Mesendoderm (in vitro differentiated cells): ENCODE measurements around the gene SLC46A3. TPM values are rescaled to one million over a fixed set of nuclear protein-coding genes. Genes with fewer than 3 reads are reported as not detected.

Experiments
- DNase-seq: peaks from one replicate; pipeline ENCODE4 v3.0.0; 2013
- H2AK5ac ChIP-seq: 2 replicates; pipeline ENCODE4 v1.6.1; 2013; ENCODE audit warnings: low read length, inconsistent platforms
- H2BK120ac ChIP-seq: 2 replicates; pipeline ENCODE4 v1.6.1; 2013; ENCODE audit warnings: low read depth, mild to moderate bottlenecking, low read length, moderate library complexity, mixed read lengths
- H2BK15ac ChIP-seq: replicated peaks from 2 replicates; pipeline ENCODE4 v1.6.1; 2013; ENCODE audit warnings: low read depth, mild to moderate bottlenecking, moderate library complexity
- H2BK5ac ChIP-seq: 2 replicates; pipeline ENCODE4 v1.6.1; 2013; ENCODE audit warnings: low read length, inconsistent platforms
- H3K18ac ChIP-seq: 2 replicates; pipeline ENCODE4 v1.6.1; 2013; ENCODE audit warnings: mild to moderate bottlenecking, low read length, mixed read lengths
- H3K23ac ChIP-seq: one replicate; pipeline ENCODE4 v1.6.1; 2013; ENCODE audit warnings: low read length
- H3K27ac ChIP-seq: 2 replicates; pipeline ENCODE4 v1.5.1; 2013; ENCODE audit warnings: low read depth, mild to moderate bottlenecking, inconsistent platforms, low read length, moderate library complexity
- H3K27me3 ChIP-seq: 2 replicates; pipeline ENCODE4 v1.6.1; 2013; ENCODE audit warnings: low read length, control low read depth, mild to moderate bottlenecking, inconsistent platforms; ENCODE audit not compliant: insufficient read depth, poor library complexity
- H3K36me3 ChIP-seq: 2 replicates; pipeline ENCODE4 v1.6.1; 2013; ENCODE audit warnings: low read length, inconsistent platforms; ENCODE audit not compliant: control insufficient read depth, insufficient read depth
- H3K4ac ChIP-seq: one replicate; pipeline ENCODE4 v1.6.1; 2013; ENCODE audit warnings: low read depth, mild to moderate bottlenecking, low read length, moderate library complexity
- H3K4me1 ChIP-seq: 2 replicates; pipeline ENCODE4 v1.6.1; 2013; ENCODE audit warnings: low read depth, low read length, inconsistent platforms; ENCODE audit not compliant: control insufficient read depth
- H3K4me2 ChIP-seq: 2 replicates; pipeline ENCODE4 v1.6.1; 2013; ENCODE audit warnings: low read length
- H3K4me3 ChIP-seq: 2 replicates; pipeline ENCODE4 v1.5.1; 2013; ENCODE audit warnings: mild to moderate bottlenecking, low read length
- H3K56ac ChIP-seq: one replicate; pipeline ENCODE4 v1.6.1; 2013; ENCODE audit warnings: low read length
- H3K79me1 ChIP-seq: 2 replicates; pipeline ENCODE4 v1.6.1; 2013; ENCODE audit warnings: low read length, inconsistent platforms
- H3K79me2 ChIP-seq: 2 replicates; pipeline ENCODE4 v1.6.1; 2013; ENCODE audit warnings: mild to moderate bottlenecking, low read length; ENCODE audit not compliant: control insufficient read depth, insufficient read depth
- H3K9ac ChIP-seq: 2 replicates; pipeline ENCODE4 v1.6.1; 2013; ENCODE audit warnings: low read length, inconsistent platforms
- H4K5ac ChIP-seq: one replicate; pipeline ENCODE4 v1.6.1; 2013; ENCODE audit warnings: low read length
- H4K8ac ChIP-seq: one replicate; pipeline ENCODE4 v1.6.1; 2013; ENCODE audit warnings: low read depth, mild to moderate bottlenecking, control low read depth, low read length, moderate library complexity
- WGBS: extraction: QIAGEN DNeasy Blood & Tissue Kit; methylation state at CpG from one replicate; pipeline ENCODE4 v1.1.7; 2013; ENCODE audit warnings: low lambda C conversion rate, missing lambda C conversion rate; ENCODE audit not compliant: insufficient coverage; ENCODE audit errors: extremely low coverage; 5-methylcytosine and 5-hydroxymethylcytosine counted together
- polyA plus RNA-seq, 2 experiments: library from polyadenylated mRNA; stranded (reverse); fragments of 200-250 nt; gene quantifications; one replicate each; pipeline ENCODE4 v1.2.3, GENCODE V29; 2013

Gene SLC46A3
- 1.1 TPM for polyA plus RNA-seq (2013, experiment 1 of 2)
- 0.85 TPM for polyA plus RNA-seq (2013, experiment 2 of 2)

- Histone ChIP-seq H3K4me1 (peaks cover 9% of the 10 kb centered on the region), H2BK120ac (no peak within 1 kb of the TSS), H4K5ac (no peak within 1 kb of the TSS), H3K56ac (peak within 1 kb of the TSS; percentile 85), H2AK5ac (no peak within 1 kb of the TSS), H3K79me1 (no peaks in the 10 kb centered on the region), H3K18ac (peak within 1 kb of the TSS; percentile 55), H3K9ac (peak within 1 kb of the TSS; percentile 78), H2BK5ac (no peak within 1 kb of the TSS), H3K36me3 (no peaks in the 10 kb centered on the region), H3K23ac (no peak within 1 kb of the TSS), H3K79me2 (no peaks in the 10 kb centered on the region), H4K8ac (no peak within 1 kb of the TSS), H3K27me3 (no peaks in the 10 kb centered on the region), H2BK15ac (peak within 1 kb of the TSS; percentile 38), H3K4ac (peak within 1 kb of the TSS; percentile 2), H3K4me3 (peak within 1 kb of the TSS; percentile 64), H3K4me2 (peak within 1 kb of the TSS; percentile 57), H3K27ac (peak within 1 kb of the TSS; percentile 46)
- WGBS, result no CpG with 5 or more reads among the region's 78 CpGs
- peak; percentile 98 for DNase-seq
Measured at GRCh38 chr13:28718543-28719226, at the start of gene SLC46A3. Gene SLC46A3, minus strand, starts transcription at chr13:28718970. Its CDS starts 972 bp downstream, at chr13:28717998.

- no CpG with 5 or more reads among the region's 4 CpGs for WGBS
- Histone ChIP-seq H2AK5ac (no peak overlapping the region), H3K56ac (no peak overlapping the region), H3K27me3 (no peaks in the 10 kb centered on the region), H3K4me1 (no peaks in the 10 kb centered on the region), H4K8ac (no peak overlapping the region), H3K18ac (no peak overlapping the region), H3K36me3 (no peaks in the 10 kb centered on the region), H3K9ac (no peak overlapping the region), H4K5ac (no peak overlapping the region), H2BK5ac (no peak overlapping the region), H3K4me2 (no peak overlapping the region), H3K4me3 (no peak overlapping the region), H3K27ac (no peak overlapping the region), H2BK15ac (no peak overlapping the region), H2BK120ac (no peak overlapping the region), H3K79me2 (no peaks in the 10 kb centered on the region), H3K79me1 (no peaks in the 10 kb centered on the region), H3K23ac (no peak overlapping the region), H3K4ac (no peak overlapping the region)
- no peak for DNase-seq
Measured at GRCh38 chr13:28763887-28764286, 45.1 kb upstream of the SLC46A3 start.

- H3K9ac ChIP-seq, result no peak overlapping the region
- no peak overlapping the region for H2AK5ac ChIP-seq
- H3K4me1 ChIP-seq, result no peaks in the 10 kb centered on the region
- no peak overlapping the region for H3K4me3 ChIP-seq
- no peak overlapping the region for H3K18ac ChIP-seq
- no peak overlapping the region for H4K8ac ChIP-seq
- no peak overlapping the region for H2BK120ac ChIP-seq
- H3K79me1 ChIP-seq, result no peaks in the 10 kb centered on the region
- no peaks in the 10 kb centered on the region for H3K36me3 ChIP-seq
- H2BK15ac ChIP-seq, result no peak overlapping the region
- no peak overlapping the region for H3K23ac ChIP-seq
- no peak overlapping the region for H3K4ac ChIP-seq
- no peak for DNase-seq
- H3K27me3 ChIP-seq, result no peaks in the 10 kb centered on the region
- WGBS, result no CpG with 5 or more reads among the region's 4 CpGs
- no peak overlapping the region for H4K5ac ChIP-seq
- no peak overlapping the region for H3K27ac ChIP-seq
- H3K4me2 ChIP-seq, result no peak overlapping the region
- no peak overlapping the region for H2BK5ac ChIP-seq
- H3K79me2 ChIP-seq, result no peaks in the 10 kb centered on the region
- no peak overlapping the region for H3K56ac ChIP-seq
Measured at GRCh38 chr13:28761586-28761985, 42.8 kb upstream of the SLC46A3 start.

GRCh38 chr13:28755546-28755870 is 36.7 kb upstream of the SLC46A3 start:
- Histone ChIP-seq H2BK5ac (peak overlapping the region; percentile 16), H3K23ac (no peak overlapping the region), H3K4me3 (no peak overlapping the region), H4K5ac (no peak overlapping the region), H3K36me3 (no peaks in the 10 kb centered on the region), H3K4me1 (peaks cover 3% of the 10 kb centered on the region), H3K79me1 (no peaks in the 10 kb centered on the region), H2BK120ac (peak overlapping the region; percentile 45), H4K8ac (no peak overlapping the region), H3K18ac (no peak overlapping the region), H2BK15ac (peak overlapping the region; percentile 99), H3K79me2 (no peaks in the 10 kb centered on the region), H3K27me3 (no peaks in the 10 kb centered on the region), H3K56ac (no peak overlapping the region), H3K27ac (no peak overlapping the region), H3K4me2 (no peak overlapping the region), H3K4ac (peak overlapping the region; percentile 87), H3K9ac (no peak overlapping the region), H2AK5ac (no peak overlapping the region)
- no peak for DNase-seq
- WGBS, result no CpG with 5 or more reads among the region's 5 CpGs

GRCh38 chr13:28754698-28755545 is 36.2 kb upstream of the SLC46A3 start:
- H3K9ac ChIP-seq, result peak overlapping the region; percentile 12
- WGBS, result no CpG with 5 or more reads among the region's 32 CpGs
- H2BK15ac ChIP-seq, result peak overlapping the region; percentile 65
- H3K23ac ChIP-seq, result no peak overlapping the region
- H3K18ac ChIP-seq, result peak overlapping the region; percentile 84
- peak overlapping the region; percentile 74 for H3K4ac ChIP-seq
- no peak overlapping the region for H3K4me3 ChIP-seq
- peak overlapping the region; percentile 6 for H2AK5ac ChIP-seq
- H4K8ac ChIP-seq, result no peak overlapping the region
- H3K56ac ChIP-seq, result peak overlapping the region; percentile 78
- H3K27me3 ChIP-seq, result no peaks in the 10 kb centered on the region
- H3K79me2 ChIP-seq, result no peaks in the 10 kb centered on the region
- H3K27ac ChIP-seq, result peak overlapping the region; percentile 40
- H3K4me1 ChIP-seq, result peaks cover 6% of the 10 kb centered on the region
- H3K4me2 ChIP-seq, result no peak overlapping the region
- peak overlapping the region; percentile 48 for H2BK5ac ChIP-seq
- DNase-seq, result peak; percentile 77
- no peak overlapping the region for H4K5ac ChIP-seq
- H3K79me1 ChIP-seq, result no peaks in the 10 kb centered on the region
- H2BK120ac ChIP-seq, result peak overlapping the region; percentile 10
- H3K36me3 ChIP-seq, result no peaks in the 10 kb centered on the region
